H1 (cell line): Measurements from ENCODE around the gene TSPAN2. TPM values are rescaled to one million over a fixed set of nuclear protein-coding genes. Genes with fewer than 3 reads are reported as not detected.

Source experiments
- CTCF ChIA-PET: fragments of 300-600 bp; sonication (Branson Sonifier 250); formaldehyde crosslinking; loops from one replicate; lab custom pipeline; 2021; ENCODE audit not compliant: partially characterized antibody; lab: Charles Lee
- POLR2A ChIA-PET: fragments of 300-600 bp; sonication (Branson Sonifier 250); formaldehyde crosslinking; loops from one replicate; lab custom pipeline; 2021; ENCODE audit warnings: inconsistent platforms; ENCODE audit not compliant: partially characterized antibody; lab: Charles Lee
- DNase-seq, 2 experiments: peaks; one replicate each; pipeline versions ENCODE4 v3.0.0 to v3.0.0-alpha.2; 2010 to 2022; ENCODE audit warnings: low spot score in 2 of 2, low read depth in 1 of 2, mixed read lengths in 1 of 2
- FAIRE-seq: peaks from 2 replicates; lab custom pipeline; 2011; peaks lifted over from hg19 to GRCh38; lab: Jason Lieb, UNC
- H2AFZ ChIP-seq: 2 replicates; pipeline ENCODE4 v1.8.1; 2012; ENCODE audit warnings: low read length, inconsistent platforms
- H2AK5ac ChIP-seq: 2 replicates; pipeline ENCODE4 v1.6.1; 2013; ENCODE audit warnings: low read depth, low read length
- H2BK120ac ChIP-seq: replicated peaks from 2 replicates; pipeline ENCODE3; 2013; ENCODE audit warnings: low read depth, low read length, inconsistent platforms
- H2BK12ac ChIP-seq: 2 replicates; pipeline ENCODE4 v1.6.1; 2013; ENCODE audit warnings: low read depth, low read length
- H2BK15ac ChIP-seq: 2 replicates; pipeline ENCODE4 v1.6.1; 2013; ENCODE audit warnings: low read length
- H2BK20ac ChIP-seq: 2 replicates; pipeline ENCODE4 v1.6.1; 2013; ENCODE audit warnings: low read length
- H2BK5ac ChIP-seq: 2 replicates; pipeline ENCODE4 v1.6.1; 2013; ENCODE audit warnings: low read depth, low read length
- H3K14ac ChIP-seq: 2 replicates; pipeline ENCODE4 v1.6.1; 2013; ENCODE audit warnings: inconsistent platforms; ENCODE audit not compliant: insufficient read length
- H3K18ac ChIP-seq: 2 replicates; pipeline ENCODE4 v1.6.1; 2013; ENCODE audit warnings: low read length; ENCODE audit errors: extremely low read depth
- H3K23ac ChIP-seq: 2 replicates; pipeline ENCODE4 v1.6.1; 2013; ENCODE audit warnings: inconsistent platforms; ENCODE audit not compliant: insufficient read length
- H3K23me2 ChIP-seq: 2 replicates; pipeline ENCODE4 v1.6.1; 2013; ENCODE audit warnings: low read depth, low read length
- H3K27ac ChIP-seq: 2 replicates; pipeline ENCODE4 v1.6.1; 2011; ENCODE audit warnings: low read depth, low read length, inconsistent platforms
- H3K27me3 ChIP-seq, 4 experiments: replicated peaks in 1 of 4; 1 replicate in 1 of 4; 2 replicates in 3 of 4; pipeline versions ENCODE4 v1.6.1 to v1.8.1; 2011 to 2013; ENCODE audit warnings: low read length in 3 of 4, mild to moderate bottlenecking in 3 of 4, inconsistent platforms in 2 of 4, mixed read lengths in 2 of 4, moderate library complexity in 1 of 4; ENCODE audit not compliant: control insufficient read depth in 3 of 4, insufficient read depth in 3 of 4; ENCODE audit errors: extremely low read depth in 1 of 4
- H3K36me3 ChIP-seq, 4 experiments: 2 replicates each; pipeline versions ENCODE4 v1.6.1 to v1.8.1; 2011 to 2013; ENCODE audit warnings: mild to moderate bottlenecking in 4 of 4, low read length in 3 of 4, moderate library complexity in 2 of 4, control low read depth in 1 of 4, inconsistent platforms in 1 of 4; ENCODE audit not compliant: insufficient read depth in 4 of 4, control insufficient read depth in 2 of 4
- H3K4ac ChIP-seq: replicated peaks from 2 replicates; pipeline ENCODE3; 2013; ENCODE audit warnings: low read length, low read depth, mixed read lengths, inconsistent platforms; ENCODE audit not compliant: insufficient read length
- H3K4me1 ChIP-seq, 4 experiments: replicated peaks in 1 of 4; 1 replicate in 1 of 4; 2 replicates in 3 of 4; pipeline versions ENCODE4 v1.6.1 to v1.8.1; 2011 to 2013; ENCODE audit warnings: low read length in 3 of 4, inconsistent platforms in 2 of 4, mixed read lengths in 1 of 4; ENCODE audit not compliant: insufficient read depth in 4 of 4, control insufficient read depth in 3 of 4
- H3K4me2 ChIP-seq, 2 experiments: 2 replicates each; pipeline versions ENCODE4 v1.6.1 to v1.8.1; 2011 to 2013; ENCODE audit warnings: low read depth in 2 of 2, low read length in 2 of 2, control low read depth in 1 of 2, inconsistent platforms in 1 of 2, mild to moderate bottlenecking in 1 of 2; ENCODE audit not compliant: insufficient read depth in 1 of 2
- H3K4me3 ChIP-seq, 4 experiments: fragments of 200-600, 300-600 bp in 1 of 4; sonication (generic), shearing (Covaris generic), sonication (Bioruptor Twin) in 1 of 4; 2 replicates each; pipeline versions ENCODE4 v1.5.1 to v1.8.1; 2011 to 2016; ENCODE audit warnings: low read length in 4 of 4, low read depth in 3 of 4, control low read depth in 2 of 4, inconsistent platforms in 2 of 4, mild to moderate bottlenecking in 2 of 4, mixed read lengths in 1 of 4, moderate library complexity in 1 of 4; ENCODE audit not compliant: insufficient read depth in 2 of 4; ENCODE audit errors: extremely low read depth in 1 of 4
- H3K56ac ChIP-seq: replicated peaks from 2 replicates; pipeline ENCODE3; 2013; ENCODE audit warnings: low read depth, mild to moderate bottlenecking, mixed read lengths, low read length, inconsistent platforms; ENCODE audit not compliant: insufficient read length
- H3K79me1 ChIP-seq: 2 replicates; pipeline ENCODE4 v1.6.1; 2013; ENCODE audit warnings: low read depth, low read length, control low read depth
- H3K79me2 ChIP-seq, 2 experiments: 2 replicates each; pipeline versions ENCODE4 v1.6.1 to v1.8.1; 2012 to 2013; ENCODE audit warnings: low read length in 2 of 2, mild to moderate bottlenecking in 2 of 2, inconsistent platforms in 1 of 2; ENCODE audit not compliant: insufficient read depth in 2 of 2, control insufficient read depth in 1 of 2
- H3K9ac ChIP-seq, 4 experiments: replicated peaks in 1 of 4; 1 replicate in 1 of 4; 2 replicates in 3 of 4; pipeline versions ENCODE4 v1.6.1 to v1.8.1; 2011 to 2013; ENCODE audit warnings: low read depth in 3 of 4, low read length in 3 of 4, control low read depth in 2 of 4, mild to moderate bottlenecking in 2 of 4, moderate library complexity in 2 of 4, inconsistent platforms in 1 of 4; ENCODE audit errors: extremely low read depth in 1 of 4
- H3K9me3 ChIP-seq, 2 experiments: 2 replicates each; pipeline versions ENCODE4 v1.6.1 to v1.8.1; 2012 to 2013; ENCODE audit warnings: mild to moderate bottlenecking in 2 of 2, moderate library complexity in 2 of 2, control low read depth in 1 of 2, inconsistent platforms in 1 of 2, low read depth in 1 of 2, low read length in 1 of 2, mixed read lengths in 1 of 2; ENCODE audit not compliant: insufficient read depth in 2 of 2
- H4K20me1 ChIP-seq, 2 experiments: replicated peaks in 1 of 2; 2 replicates each; pipeline versions ENCODE3 to v1.8.1; 2011 to 2013; ENCODE audit warnings: inconsistent platforms in 2 of 2, low read length in 2 of 2, mild to moderate bottlenecking in 1 of 2; ENCODE audit not compliant: insufficient read depth in 2 of 2, control insufficient read depth in 1 of 2
- H4K5ac ChIP-seq: 2 replicates; pipeline ENCODE4 v1.6.1; 2013; ENCODE audit warnings: low read length, low read depth, mixed read lengths, inconsistent platforms; ENCODE audit not compliant: insufficient read length
- H4K8ac ChIP-seq: 2 replicates; pipeline ENCODE4 v1.8.0; 2013; ENCODE audit warnings: mild to moderate bottlenecking, moderate library complexity, low read length, inconsistent platforms; ENCODE audit not compliant: insufficient read depth; ENCODE audit errors: extremely low read depth
- H4K91ac ChIP-seq: replicated peaks from 2 replicates; pipeline ENCODE3; 2013; ENCODE audit warnings: low read length, mixed read lengths, inconsistent platforms; ENCODE audit not compliant: insufficient read length
- ASH2L ChIP-seq: fragments of 200-600, 300-600 bp; sonication (generic); IDR thresholded peaks from one replicate; pipeline ENCODE4 v1.7.1; 2017; ENCODE audit warnings: low read length
- BACH1 ChIP-seq: IDR thresholded peaks from 2 replicates; pipeline ENCODE4 v1.6.1; 2012; ENCODE audit warnings: low read length, improper control_type of control experiment
- EGR1 ChIP-seq: IDR thresholded peaks from 2 replicates; pipeline ENCODE4 v1.6.1; 2011; ENCODE audit warnings: low read depth, low read length, borderline replicate concordance
- FOSL1 ChIP-seq: IDR thresholded peaks from 2 replicates; pipeline ENCODE4 v1.6.1; 2011; ENCODE audit warnings: mild to moderate bottlenecking, low read depth, low read length, moderate library complexity; ENCODE audit not compliant: insufficient read depth
- GABPA ChIP-seq: IDR thresholded peaks from 2 replicates; pipeline ENCODE4 v1.6.1; 2011; ENCODE audit warnings: mild to moderate bottlenecking, low read length, moderate library complexity, borderline replicate concordance; ENCODE audit not compliant: insufficient read depth
- HDAC2 ChIP-seq, 2 experiments: fragments of 300-600 bp in 1 of 2; sonication (generic) in 1 of 2; IDR thresholded peaks; 2 replicates each; pipeline ENCODE4 v1.6.1; 2011 to 2012; ENCODE audit warnings: low read depth in 2 of 2, low read length in 2 of 2, mild to moderate bottlenecking in 2 of 2, moderate library complexity in 2 of 2, borderline replicate concordance in 1 of 2, inconsistent platforms in 1 of 2
- HDAC6 ChIP-seq: IDR thresholded peaks from one replicate; pipeline ENCODE4 v1.7.1; 2012; ENCODE audit warnings: low read depth, mild to moderate bottlenecking, inconsistent platforms, low read length, moderate library complexity
- POLR2A ChIP-seq, 2 experiments: IDR thresholded peaks; 1 replicate in 1 of 2; 2 replicates in 1 of 2; pipeline ENCODE4 v1.6.1; 2011; ENCODE audit warnings: low read depth in 2 of 2, low read length in 2 of 2, mild to moderate bottlenecking in 2 of 2; ENCODE audit errors: control extremely low read depth in 1 of 2
- RBBP5 ChIP-seq: IDR thresholded peaks from 2 replicates; pipeline ENCODE4 v1.7.1; 2012; ENCODE audit warnings: low read depth, mild to moderate bottlenecking, inconsistent platforms, low read length, moderate library complexity, borderline replicate concordance
- RFX5 ChIP-seq: IDR thresholded peaks from 2 replicates; pipeline ENCODE4 v1.6.1; 2011; ENCODE audit warnings: low read depth, low read length, improper control_type of control experiment, borderline replicate concordance
- RNF2 ChIP-seq: fragments of 200-900, 300-1000 bp; sonication (generic); IDR thresholded peaks from 2 replicates; pipeline ENCODE4 v1.7.1; 2016; ENCODE audit warnings: borderline replicate concordance, low read depth, mild to moderate bottlenecking, antibody characterized with exemption, low read length; ENCODE audit not compliant: poor library complexity, severe bottlenecking; ENCODE audit errors: missing control alignments
- SP4 ChIP-seq: IDR thresholded peaks from 2 replicates; pipeline ENCODE4 v1.6.1; 2012; ENCODE audit warnings: low read length, inconsistent platforms
- SRF ChIP-seq: IDR thresholded peaks from 2 replicates; pipeline ENCODE4 v1.6.1; 2011; ENCODE audit warnings: mild to moderate bottlenecking, low read depth, low read length, moderate library complexity
- TBP ChIP-seq: IDR thresholded peaks from 2 replicates; pipeline ENCODE4 v1.6.1; 2011; ENCODE audit warnings: low read depth, low read length, improper control_type of control experiment
- WGBS, 2 experiments: shearing (Covaris generic) in 1 of 2; methylation state at CpG; one replicate each; pipeline versions ENCODE4 v1.1.6 to v1.1.7; 2013 to 2015; ENCODE audit warnings: low lambda C conversion rate in 2 of 2, mixed read lengths in 2 of 2, inconsistent platforms in 1 of 2, low coverage in 1 of 2, missing lambda C conversion rate in 1 of 2; ENCODE audit not compliant: insufficient replicate concordance in 2 of 2, insufficient coverage in 1 of 2, insufficient read length in 1 of 2; ENCODE audit errors: extremely low coverage in 1 of 2, missing lambda C conversion rate in 1 of 2; 5-methylcytosine and 5-hydroxymethylcytosine counted together
- polyA plus RNA-seq, 7 experiments: library from polyadenylated mRNA; depleted of rRNA in 3 of 7; stranded (reverse) in 5 of 7; unstranded in 2 of 7; fragments of >200 nt in 5 of 7; fragments of 200-250 nt in 2 of 7; gene quantifications; 1 replicate in 5 of 7; 2 replicates in 1 of 7; 4 replicates in 1 of 7; pipeline versions ENCODE4 v1.2.1 to v1.2.3, GENCODE V29; 2011 to 2013; ENCODE audit warnings: missing spikeins in 2 of 7, mixed read lengths in 2 of 7
- total RNA-seq: library from RNA; stranded (reverse); fragmentation: NEBNext Ultra II Directional; extraction: Animal tissue kit (Norgen Biotek cat#: 25700); gene quantifications from 2 replicates; pipeline ENCODE4 v1.2.1, GENCODE V29; 2021

TSPAN2 gene
- total and polyA plus RNA-seq, 2 of the 8 experiments (the other 6 are each of a cell fraction or from before 2014, with no cell fraction given): 7.4 to 14.2 TPM

DNA sequence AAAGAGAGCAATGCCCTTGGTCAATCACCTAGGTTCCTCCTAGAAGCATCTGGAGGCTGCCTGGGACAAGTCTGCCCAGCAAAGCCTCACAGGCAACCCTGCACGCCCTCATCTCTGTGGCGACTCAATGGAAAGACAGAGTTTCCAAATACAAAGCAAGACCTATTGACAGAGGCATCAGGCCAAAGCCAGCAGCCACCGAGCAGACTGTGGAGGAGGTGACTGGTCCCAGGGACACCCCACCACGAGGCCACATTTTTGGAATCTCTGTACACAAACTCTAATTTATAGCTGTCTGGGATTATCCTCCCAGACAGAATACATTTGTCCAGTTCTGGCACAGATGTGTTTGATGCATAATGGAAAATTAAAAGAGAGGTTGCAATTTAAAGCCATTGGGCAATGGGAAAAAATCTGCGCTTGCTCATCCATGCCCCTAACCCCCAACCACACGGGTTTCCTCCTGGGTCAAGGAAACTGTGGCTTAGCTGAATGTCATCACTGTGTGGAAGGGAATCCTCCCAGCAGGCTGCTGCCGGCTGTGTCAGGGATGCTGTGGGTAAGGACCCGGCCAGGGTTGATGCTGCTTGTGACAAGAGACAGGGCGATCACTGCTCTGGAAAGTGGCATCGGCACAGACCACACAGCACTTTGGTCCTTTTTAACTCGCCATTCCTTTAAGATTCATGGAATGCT, 14.3 kb downstream of the TSPAN2 start:
- Histone ChIP-seq H4K5ac (no peak overlapping the region), H3K4ac (no peak overlapping the region), H3K27ac (no peak overlapping the region), H2BK12ac (no peak overlapping the region), H3K79me2 (no peaks in the 10 kb centered on the region), H2BK20ac (no peak overlapping the region), H2BK120ac (no peak overlapping the region), H4K91ac (no peak overlapping the region), H3K23ac (no peak overlapping the region), H3K79me1 (no peaks in the 10 kb centered on the region), H3K9me3 (no peaks in the 10 kb centered on the region), H3K18ac (no peak overlapping the region), H3K23me2 (no peaks in the 10 kb centered on the region), H3K56ac (no peak overlapping the region), H2AK5ac (no peak overlapping the region), H4K8ac (no peak overlapping the region), H2AFZ (no peak overlapping the region), H2BK5ac (no peak overlapping the region), H3K4me2 (no peak overlapping the region), H2BK15ac (no peak overlapping the region), H3K36me3 (no peaks in the 10 kb centered on the region), H3K4me1 (no peaks in the 10 kb centered on the region; a peak in 1 of 7 replicates), H3K4me3 (no peak overlapping the region), H4K20me1 (no peaks in the 10 kb centered on the region), H3K14ac (no peak overlapping the region), H3K27me3 (no peaks in the 10 kb centered on the region), H3K9ac (no peak overlapping the region)
- FAIRE-seq (no peak), DNase-seq (no peak)
- POLR2A ChIA-PET: no interaction called here
- CTCF ChIA-PET: interaction anchor here (1.1 to 2.1 kb wide), 2 partner anchors 11 to 22 kb away, joined by 4 to 11 read pairs; no protein-coding TSS in a partner anchor
- WGBS, 2 experiments: 93% methylated on average over 11 of the region's 11 CpGs; no CpG with 5 or more reads in 1 of the 2 experiments
- TF ChIP-seq TBP: no peak
- TF ChIP-seq RFX5: no peak
- no peak for TF ChIP-seq GABPA
- TF ChIP-seq HDAC6: no peak
- no peak for TF ChIP-seq SRF
- TF ChIP-seq FOSL1: no peak
- TF ChIP-seq BACH1: no peak
- TF ChIP-seq HDAC2 (IDR thresholded peaks at IDR 0.05; ENCODE audit: borderline replicate concordance in 1 of 2, low read depth in 2 of 2, low read length in 2 of 2): no peak
- TF ChIP-seq EGR1: no peak
- no peak for TF ChIP-seq RBBP5
- no peak for TF ChIP-seq ASH2L
- TF ChIP-seq POLR2A (IDR thresholded peaks at IDR 0.05; ENCODE audit: control extremely low read depth in 1 of 2, low read depth in 2 of 2, low read length in 2 of 2): no peak
- TF ChIP-seq RNF2: no peak
- no peak for TF ChIP-seq SP4
